Measurements from ENCODE around the gene ACOT12.

Gene ACOT12

GRCh38 chr5:81428446-81428845 lies 34.5 kb upstream of the ACOT12 start:
- H3K4me3 ChIP-seq (ENCODE audit: low read depth, low read length) = no peak overlapping the region
- no peak for TF ChIP-seq CTCF (IDR thresholded peaks at IDR 0.05; ENCODE audit: low read depth, low read length, missing control alignments)
- in situ Hi-C loops (cut with HindIII; ENCODE audit: low pct_ligation_motif_present, low sequenced_read_pairs) = no loop called here
- DNase-seq = no peak
- H3K36me3 ChIP-seq (replicated peaks) = no peaks in the 10 kb centered on the region
- no peak overlapping the region for H3K27ac ChIP-seq
- H3K27me3 ChIP-seq (replicated peaks) = no peaks in the 10 kb centered on the region

- no peak for DNase-seq
- H3K27me3 ChIP-seq (replicated peaks) = no peaks in the 10 kb centered on the region
- H3K4me3 ChIP-seq (ENCODE audit: low read depth, low read length) = no peak overlapping the region
- no peak for TF ChIP-seq CTCF (IDR thresholded peaks at IDR 0.05; ENCODE audit: low read depth, low read length, missing control alignments)
- H3K36me3 ChIP-seq (replicated peaks) = no peaks in the 10 kb centered on the region
- H3K27ac ChIP-seq = no peak overlapping the region
- in situ Hi-C loops (cut with HindIII; ENCODE audit: low pct_ligation_motif_present, low sequenced_read_pairs) = no loop called here
Measured at GRCh38 chr5:81427566-81427965, 33.6 kb upstream of the ACOT12 start.

GRCh38 chr5:81426359-81427030 lies 32.6 kb upstream of the ACOT12 start:
- Histone ChIP-seq H3K36me3 (replicated peaks) (no peaks in the 10 kb centered on the region), H3K27me3 (replicated peaks) (no peaks in the 10 kb centered on the region), H3K4me3 (ENCODE audit: low read depth, low read length) (no peak overlapping the region), H3K27ac (no peak overlapping the region)
- DNase-seq = no peak
- in situ Hi-C loops (cut with HindIII; ENCODE audit: low pct_ligation_motif_present, low sequenced_read_pairs) = no loop called here
- no peak for TF ChIP-seq CTCF (IDR thresholded peaks at IDR 0.05; ENCODE audit: low read depth, low read length, missing control alignments)

GRCh38 chr5:81425569-81425968 lies 31.6 kb upstream of the ACOT12 start:
- H3K27ac ChIP-seq = no peak overlapping the region
- no peak overlapping the region for H3K4me3 ChIP-seq (ENCODE audit: low read depth, low read length)
- peak; percentile 37 for TF ChIP-seq CTCF (IDR thresholded peaks at IDR 0.05; ENCODE audit: low read depth, low read length, missing control alignments)
- in situ Hi-C loops (cut with HindIII; ENCODE audit: low pct_ligation_motif_present, low sequenced_read_pairs) = no loop called here
- no peaks in the 10 kb centered on the region for H3K36me3 ChIP-seq (replicated peaks)
- no peaks in the 10 kb centered on the region for H3K27me3 ChIP-seq (replicated peaks)
- no peak for DNase-seq

- no peak for DNase-seq
- no peaks in the 10 kb centered on the region for H3K36me3 ChIP-seq (replicated peaks)
- H3K27me3 ChIP-seq (replicated peaks) = no peaks in the 10 kb centered on the region
- H3K4me3 ChIP-seq (ENCODE audit: low read depth, low read length) = no peak overlapping the region
- in situ Hi-C loops (cut with HindIII; ENCODE audit: low pct_ligation_motif_present, low sequenced_read_pairs) = no loop called here
- TF ChIP-seq CTCF (IDR thresholded peaks at IDR 0.05; ENCODE audit: low read depth, low read length, missing control alignments) = no peak
- H3K27ac ChIP-seq = no peak overlapping the region
Measured at GRCh38 chr5:81424728-81425127, 30.8 kb upstream of the ACOT12 start.

- DNase-seq = peak; percentile 72
- H3K27ac ChIP-seq = peak overlapping the region; percentile 41
- no peak for TF ChIP-seq CTCF (IDR thresholded peaks at IDR 0.05; ENCODE audit: low read depth, low read length, missing control alignments)
Measured at GRCh38 chr5:81422671-81423070, 28.7 kb upstream of the ACOT12 start.

More at GRCh38 chr5:81422671-81423070, 28.7 kb upstream of the ACOT12 start:
- Histone ChIP-seq H3K4me3 (ENCODE audit: low read depth, low read length) (no peak overlapping the region), H3K27me3 (replicated peaks) (no peaks in the 10 kb centered on the region), H3K36me3 (replicated peaks) (no peaks in the 10 kb centered on the region)
- in situ Hi-C loops (cut with HindIII; ENCODE audit: low pct_ligation_motif_present, low sequenced_read_pairs) = no loop called here

Data from brain microvascular endothelial cell (primary cell).